H1 (cell line): ENCODE measurements around the gene PC. TPM values are rescaled to one million over a fixed set of nuclear protein-coding genes. Genes with fewer than 3 reads are reported as not detected.

Experiments
- CTCF ChIA-PET: fragments of 300-600 bp; sonication (Branson Sonifier 250); formaldehyde crosslinking; loops from one replicate; lab custom pipeline; 2021; ENCODE audit not compliant: partially characterized antibody; lab: Charles Lee
- POLR2A ChIA-PET: fragments of 300-600 bp; sonication (Branson Sonifier 250); formaldehyde crosslinking; loops from one replicate; lab custom pipeline; 2021; ENCODE audit warnings: inconsistent platforms; ENCODE audit not compliant: partially characterized antibody; lab: Charles Lee
- DNase-seq, 2 experiments: peaks; one replicate each; pipeline versions ENCODE4 v3.0.0 to v3.0.0-alpha.2; 2010 to 2022; ENCODE audit warnings: low spot score in 2 of 2, low read depth in 1 of 2, mixed read lengths in 1 of 2
- FAIRE-seq: peaks from 2 replicates; lab custom pipeline; 2011; peaks lifted over from hg19 to GRCh38; lab: Jason Lieb, UNC
- H2AFZ ChIP-seq: 2 replicates; pipeline ENCODE4 v1.8.1; 2012; ENCODE audit warnings: low read length, inconsistent platforms
- H2AK5ac ChIP-seq: 2 replicates; pipeline ENCODE4 v1.6.1; 2013; ENCODE audit warnings: low read depth, low read length
- H2BK120ac ChIP-seq: replicated peaks from 2 replicates; pipeline ENCODE3; 2013; ENCODE audit warnings: low read depth, low read length, inconsistent platforms
- H2BK12ac ChIP-seq: 2 replicates; pipeline ENCODE4 v1.6.1; 2013; ENCODE audit warnings: low read depth, low read length
- H2BK15ac ChIP-seq: 2 replicates; pipeline ENCODE4 v1.6.1; 2013; ENCODE audit warnings: low read length
- H2BK20ac ChIP-seq: 2 replicates; pipeline ENCODE4 v1.6.1; 2013; ENCODE audit warnings: low read length
- H2BK5ac ChIP-seq: 2 replicates; pipeline ENCODE4 v1.6.1; 2013; ENCODE audit warnings: low read depth, low read length
- H3K14ac ChIP-seq: 2 replicates; pipeline ENCODE4 v1.6.1; 2013; ENCODE audit warnings: inconsistent platforms; ENCODE audit not compliant: insufficient read length
- H3K18ac ChIP-seq: 2 replicates; pipeline ENCODE4 v1.6.1; 2013; ENCODE audit warnings: low read length; ENCODE audit errors: extremely low read depth
- H3K23ac ChIP-seq: 2 replicates; pipeline ENCODE4 v1.6.1; 2013; ENCODE audit warnings: inconsistent platforms; ENCODE audit not compliant: insufficient read length
- H3K23me2 ChIP-seq: 2 replicates; pipeline ENCODE4 v1.6.1; 2013; ENCODE audit warnings: low read depth, low read length
- H3K27ac ChIP-seq: 2 replicates; pipeline ENCODE4 v1.6.1; 2011; ENCODE audit warnings: low read depth, low read length, inconsistent platforms
- H3K27me3 ChIP-seq, 4 experiments: replicated peaks in 1 of 4; 1 replicate in 1 of 4; 2 replicates in 3 of 4; pipeline versions ENCODE4 v1.6.1 to v1.8.1; 2011 to 2013; ENCODE audit warnings: low read length in 3 of 4, mild to moderate bottlenecking in 3 of 4, inconsistent platforms in 2 of 4, mixed read lengths in 2 of 4, moderate library complexity in 1 of 4; ENCODE audit not compliant: control insufficient read depth in 3 of 4, insufficient read depth in 3 of 4; ENCODE audit errors: extremely low read depth in 1 of 4
- H3K36me3 ChIP-seq, 4 experiments: 2 replicates each; pipeline versions ENCODE4 v1.6.1 to v1.8.1; 2011 to 2013; ENCODE audit warnings: mild to moderate bottlenecking in 4 of 4, low read length in 3 of 4, moderate library complexity in 2 of 4, control low read depth in 1 of 4, inconsistent platforms in 1 of 4; ENCODE audit not compliant: insufficient read depth in 4 of 4, control insufficient read depth in 2 of 4
- H3K4ac ChIP-seq: replicated peaks from 2 replicates; pipeline ENCODE3; 2013; ENCODE audit warnings: low read length, low read depth, mixed read lengths, inconsistent platforms; ENCODE audit not compliant: insufficient read length
- H3K4me1 ChIP-seq, 4 experiments: replicated peaks in 1 of 4; 1 replicate in 1 of 4; 2 replicates in 3 of 4; pipeline versions ENCODE4 v1.6.1 to v1.8.1; 2011 to 2013; ENCODE audit warnings: low read length in 3 of 4, inconsistent platforms in 2 of 4, mixed read lengths in 1 of 4; ENCODE audit not compliant: insufficient read depth in 4 of 4, control insufficient read depth in 3 of 4
- H3K4me2 ChIP-seq, 2 experiments: 2 replicates each; pipeline versions ENCODE4 v1.6.1 to v1.8.1; 2011 to 2013; ENCODE audit warnings: low read depth in 2 of 2, low read length in 2 of 2, control low read depth in 1 of 2, inconsistent platforms in 1 of 2, mild to moderate bottlenecking in 1 of 2; ENCODE audit not compliant: insufficient read depth in 1 of 2
- H3K4me3 ChIP-seq, 4 experiments: fragments of 200-600, 300-600 bp in 1 of 4; sonication (generic), shearing (Covaris generic), sonication (Bioruptor Twin) in 1 of 4; 2 replicates each; pipeline versions ENCODE4 v1.5.1 to v1.8.1; 2011 to 2016; ENCODE audit warnings: low read length in 4 of 4, low read depth in 3 of 4, control low read depth in 2 of 4, inconsistent platforms in 2 of 4, mild to moderate bottlenecking in 2 of 4, mixed read lengths in 1 of 4, moderate library complexity in 1 of 4; ENCODE audit not compliant: insufficient read depth in 2 of 4; ENCODE audit errors: extremely low read depth in 1 of 4
- H3K56ac ChIP-seq: replicated peaks from 2 replicates; pipeline ENCODE3; 2013; ENCODE audit warnings: low read depth, mild to moderate bottlenecking, mixed read lengths, low read length, inconsistent platforms; ENCODE audit not compliant: insufficient read length
- H3K79me1 ChIP-seq: 2 replicates; pipeline ENCODE4 v1.6.1; 2013; ENCODE audit warnings: low read depth, low read length, control low read depth
- H3K79me2 ChIP-seq, 2 experiments: 2 replicates each; pipeline versions ENCODE4 v1.6.1 to v1.8.1; 2012 to 2013; ENCODE audit warnings: low read length in 2 of 2, mild to moderate bottlenecking in 2 of 2, inconsistent platforms in 1 of 2; ENCODE audit not compliant: insufficient read depth in 2 of 2, control insufficient read depth in 1 of 2
- H3K9ac ChIP-seq, 4 experiments: replicated peaks in 1 of 4; 1 replicate in 1 of 4; 2 replicates in 3 of 4; pipeline versions ENCODE4 v1.6.1 to v1.8.1; 2011 to 2013; ENCODE audit warnings: low read depth in 3 of 4, low read length in 3 of 4, control low read depth in 2 of 4, mild to moderate bottlenecking in 2 of 4, moderate library complexity in 2 of 4, inconsistent platforms in 1 of 4; ENCODE audit errors: extremely low read depth in 1 of 4
- H3K9me3 ChIP-seq, 2 experiments: 2 replicates each; pipeline versions ENCODE4 v1.6.1 to v1.8.1; 2012 to 2013; ENCODE audit warnings: mild to moderate bottlenecking in 2 of 2, moderate library complexity in 2 of 2, control low read depth in 1 of 2, inconsistent platforms in 1 of 2, low read depth in 1 of 2, low read length in 1 of 2, mixed read lengths in 1 of 2; ENCODE audit not compliant: insufficient read depth in 2 of 2
- H4K20me1 ChIP-seq, 2 experiments: replicated peaks in 1 of 2; 2 replicates each; pipeline versions ENCODE3 to v1.8.1; 2011 to 2013; ENCODE audit warnings: inconsistent platforms in 2 of 2, low read length in 2 of 2, mild to moderate bottlenecking in 1 of 2; ENCODE audit not compliant: insufficient read depth in 2 of 2, control insufficient read depth in 1 of 2
- H4K5ac ChIP-seq: 2 replicates; pipeline ENCODE4 v1.6.1; 2013; ENCODE audit warnings: low read length, low read depth, mixed read lengths, inconsistent platforms; ENCODE audit not compliant: insufficient read length
- H4K8ac ChIP-seq: 2 replicates; pipeline ENCODE4 v1.8.0; 2013; ENCODE audit warnings: mild to moderate bottlenecking, moderate library complexity, low read length, inconsistent platforms; ENCODE audit not compliant: insufficient read depth; ENCODE audit errors: extremely low read depth
- H4K91ac ChIP-seq: replicated peaks from 2 replicates; pipeline ENCODE3; 2013; ENCODE audit warnings: low read length, mixed read lengths, inconsistent platforms; ENCODE audit not compliant: insufficient read length
- CTCF ChIP-seq, 3 experiments: IDR thresholded peaks; 1 replicate in 2 of 3; 2 replicates in 1 of 3; pipeline versions ENCODE4 v1.5.1 to v1.6.1; 2011; ENCODE audit warnings: low read length in 3 of 3, mild to moderate bottlenecking in 3 of 3, inconsistent platforms in 2 of 3, low read depth in 1 of 3, moderate library complexity in 1 of 3; ENCODE audit not compliant: insufficient read depth in 1 of 3; ENCODE audit errors: control extremely low read depth in 1 of 3
- KDM1A ChIP-seq: fragments of 200-600, 300-600 bp; sonication (generic); IDR thresholded peaks from 2 replicates; pipeline ENCODE4 v1.7.1; 2016; ENCODE audit warnings: mild to moderate bottlenecking, low read length, borderline replicate concordance
- MAX ChIP-seq: IDR thresholded peaks from 2 replicates; pipeline ENCODE4 v1.6.1; 2012; ENCODE audit warnings: inconsistent platforms
- SIN3A ChIP-seq, 2 experiments: IDR thresholded peaks in 1 of 2; conservative IDR thresholded peaks in 1 of 2; 2 replicates each; pipeline ENCODE4 v1.6.1; 2011 to 2012; ENCODE audit warnings: low read length in 2 of 2, improper control_type of control experiment in 1 of 2, low read depth in 1 of 2, mild to moderate bottlenecking in 1 of 2
- SRF ChIP-seq: IDR thresholded peaks from 2 replicates; pipeline ENCODE4 v1.6.1; 2011; ENCODE audit warnings: mild to moderate bottlenecking, low read depth, low read length, moderate library complexity
- TEAD4 ChIP-seq: IDR thresholded peaks from 2 replicates; pipeline ENCODE4 v1.6.1; 2012; ENCODE audit warnings: low read depth, low read length, inconsistent platforms, mixed read lengths
- WGBS, 2 experiments: shearing (Covaris generic) in 1 of 2; methylation state at CpG; one replicate each; pipeline versions ENCODE4 v1.1.6 to v1.1.7; 2013 to 2015; ENCODE audit warnings: low lambda C conversion rate in 2 of 2, mixed read lengths in 2 of 2, inconsistent platforms in 1 of 2, low coverage in 1 of 2, missing lambda C conversion rate in 1 of 2; ENCODE audit not compliant: insufficient replicate concordance in 2 of 2, insufficient coverage in 1 of 2, insufficient read length in 1 of 2; ENCODE audit errors: extremely low coverage in 1 of 2, missing lambda C conversion rate in 1 of 2; 5-methylcytosine and 5-hydroxymethylcytosine counted together
- polyA plus RNA-seq, 7 experiments: library from polyadenylated mRNA; depleted of rRNA in 3 of 7; stranded (reverse) in 5 of 7; unstranded in 2 of 7; fragments of >200 nt in 5 of 7; fragments of 200-250 nt in 2 of 7; gene quantifications; 1 replicate in 5 of 7; 2 replicates in 1 of 7; 4 replicates in 1 of 7; pipeline versions ENCODE4 v1.2.1 to v1.2.3, GENCODE V29; 2011 to 2013; ENCODE audit warnings: missing spikeins in 2 of 7, mixed read lengths in 2 of 7
- total RNA-seq: library from RNA; stranded (reverse); fragmentation: NEBNext Ultra II Directional; extraction: Animal tissue kit (Norgen Biotek cat#: 25700); gene quantifications from 2 replicates; pipeline ENCODE4 v1.2.1, GENCODE V29; 2021

Gene PC
- total and polyA plus RNA-seq, 2 of the 8 experiments (the other 6 are each of a cell fraction or from before 2014, with no cell fraction given), result 11.5 to 27.5 TPM

GRCh38 chr11:66883016-66883965, 74.9 kb downstream of the PC start:
- Histone ChIP-seq H3K79me2 (no peaks in the 10 kb centered on the region), H3K4me2 (no peak overlapping the region; a peak in 1 of 4 replicates), H3K23me2 (no peaks in the 10 kb centered on the region), H2AFZ (no peak overlapping the region), H4K5ac (no peak overlapping the region), H3K27ac (no peak overlapping the region), H3K56ac (no peak overlapping the region), H2BK5ac (peak overlapping the region; percentile 31; the same call in 1 of the 2 replicates), H2BK12ac (0 out of 2 replicates have a peak overlapping the region, but pooled peaks have one; percentile 31), H3K9me3 (no peaks in the 10 kb centered on the region), H2BK15ac (no peak overlapping the region), H3K4ac (no peak overlapping the region), H3K9ac (no peak overlapping the region), H4K20me1 (peaks cover 0 to 2% of the 10 kb centered on the region in 2 experiments), H4K91ac (peak overlapping the region; percentile 18), H3K4me3 (no peak overlapping the region), H3K14ac (no peak overlapping the region), H3K18ac (no peak overlapping the region), H3K36me3 (no peaks in the 10 kb centered on the region), H3K27me3 (no peaks in the 10 kb centered on the region), H4K8ac (no peak overlapping the region), H3K79me1 (peaks cover under 1% of the 10 kb centered on the region), H3K23ac (no peak overlapping the region), H2BK20ac (no peak overlapping the region), H2BK120ac (no peak overlapping the region), H3K4me1 (peaks cover 4 to 25% (median 16%) of the 10 kb centered on the region in 4 experiments), H2AK5ac (no peak overlapping the region)
- DNase-seq (peak in 1 of 2 experiments; percentile 97), FAIRE-seq (peak; percentile 87)
- POLR2A ChIA-PET, result interaction anchor here (1.0 to 1.8 kb wide), 4 partner anchors 9 to 67 kb away, joined by 3 to 5 read pairs (median 3); no protein-coding TSS in a partner anchor
- WGBS, 2 experiments, result 74% methylated on average over 29 of the region's 29 CpGs; no CpG with 5 or more reads in 1 of the 2 experiments
- CTCF ChIA-PET, result interaction anchor here (0.6 to 11.9 kb wide), 28 partner anchors 12 to 205 kb away, joined by 3 to 199 read pairs (median 5); partner anchors contain the start of genes C11orf86, RBM4B and RCE1
- TF ChIP-seq SRF (no peak), KDM1A (no peak), MAX (peak; percentile 84), SIN3A (conservative IDR thresholded peaks at IDR 0.05 in 1 of 2, IDR thresholded peaks at IDR 0.05 in 1 of 2; ENCODE audit: low read depth in 1 of 2, low read length in 2 of 2) (peak in 1 of 2 experiments; percentile 49; a peak in 2 of 4 replicates), CTCF (IDR thresholded peaks at IDR 0.05; ENCODE audit: control extremely low read depth in 1 of 3, insufficient read depth in 1 of 3, low read depth in 1 of 3, low read length in 3 of 3) (peak; percentile 83 to 95 (median 95)), TEAD4 (peak; percentile 70; the same call in 1 of the 2 replicates)
